Cardiac fibroblast (primary cell): ENCODE results near the gene MPL.

Experiments used
- DNase-seq, 2 donors: peaks; one replicate each; pipeline versions ENCODE4 v3.0.0 to v3.0.0-alpha.2; 2010; ENCODE audit warnings: low read depth in 2 of 2
- H3K4me3 ChIP-seq, 2 donors: replicated peaks in 1 of 2; 1 replicate in 1 of 2; 2 replicates in 1 of 2; pipeline ENCODE4 v1.5.1; 2011; ENCODE audit warnings: low read depth in 2 of 2, low read length in 2 of 2, mild to moderate bottlenecking in 2 of 2, moderate library complexity in 1 of 2
- TF ChIP-seq, protein P1 (sequence below): IDR thresholded peaks from one replicate; pipeline ENCODE4 v1.5.1; 2011; ENCODE audit warnings: low read depth, mild to moderate bottlenecking, low read length, inconsistent platforms

MPL gene

DNA sequence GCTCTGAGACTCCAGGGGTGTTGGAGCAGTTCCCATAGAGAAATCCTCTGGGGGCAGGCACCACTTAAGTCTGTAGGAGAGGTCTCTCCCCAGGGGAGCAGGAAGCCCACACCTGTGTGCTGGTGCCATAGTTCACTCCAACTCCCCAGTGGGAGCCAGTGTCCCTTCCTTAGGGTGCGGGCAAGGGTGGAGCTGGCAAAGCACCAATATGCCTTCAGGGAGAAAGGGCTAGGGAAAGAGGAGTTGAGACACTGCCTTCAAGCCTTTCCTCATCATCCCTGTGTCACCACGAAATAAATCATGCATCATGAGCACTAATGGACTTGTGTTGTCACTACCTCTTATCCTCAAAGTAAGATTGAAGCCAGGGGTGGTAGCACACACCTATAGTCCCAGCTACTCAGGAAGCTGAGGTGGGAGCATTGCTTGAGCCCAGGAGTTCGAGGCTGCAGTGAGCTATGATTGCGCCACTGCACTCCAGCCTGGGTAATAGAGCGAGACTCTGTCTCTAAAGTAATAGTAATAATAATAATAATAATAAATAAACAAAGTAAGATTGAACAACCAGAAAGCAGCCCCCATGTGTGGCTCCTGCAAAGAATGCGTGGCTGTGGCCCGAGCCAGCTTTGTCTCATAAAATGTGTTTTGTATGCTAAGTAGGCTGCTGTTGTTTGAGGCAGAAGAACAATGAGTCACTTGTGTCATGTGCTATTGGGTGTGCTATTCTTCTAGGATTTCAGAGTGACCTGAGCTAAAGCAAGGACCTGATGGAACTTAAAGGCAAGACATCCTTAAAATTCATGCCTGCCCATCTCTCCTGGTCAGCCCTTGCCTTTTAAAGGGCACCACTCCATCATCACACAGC lies 43.5 kb upstream of the MPL start:
- peak; percentile 48 to 74 for DNase-seq
- no peak overlapping the region for H3K4me3 ChIP-seq

DNA sequence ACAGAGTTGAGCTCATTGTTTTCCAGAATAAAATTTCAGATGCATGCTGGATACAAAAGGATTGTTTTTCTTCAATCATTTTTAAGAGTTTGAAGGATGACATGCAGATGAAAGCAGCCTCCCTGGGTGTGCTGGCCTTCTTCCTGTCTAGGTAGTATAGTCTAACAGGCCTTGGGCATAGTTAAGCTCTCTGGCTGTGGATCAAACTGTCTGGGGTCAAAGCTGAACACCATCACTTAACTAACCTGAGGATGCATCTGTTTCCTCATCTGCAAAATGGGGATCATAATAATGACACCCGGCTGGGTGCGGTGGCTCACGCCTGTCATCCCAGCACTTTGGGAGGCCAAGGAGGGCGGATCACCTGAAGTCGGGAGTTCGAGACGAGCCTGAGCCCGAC lies 42.9 kb upstream of the MPL start:
- DNase-seq: no peak
- TF ChIP-seq, protein P1, sequence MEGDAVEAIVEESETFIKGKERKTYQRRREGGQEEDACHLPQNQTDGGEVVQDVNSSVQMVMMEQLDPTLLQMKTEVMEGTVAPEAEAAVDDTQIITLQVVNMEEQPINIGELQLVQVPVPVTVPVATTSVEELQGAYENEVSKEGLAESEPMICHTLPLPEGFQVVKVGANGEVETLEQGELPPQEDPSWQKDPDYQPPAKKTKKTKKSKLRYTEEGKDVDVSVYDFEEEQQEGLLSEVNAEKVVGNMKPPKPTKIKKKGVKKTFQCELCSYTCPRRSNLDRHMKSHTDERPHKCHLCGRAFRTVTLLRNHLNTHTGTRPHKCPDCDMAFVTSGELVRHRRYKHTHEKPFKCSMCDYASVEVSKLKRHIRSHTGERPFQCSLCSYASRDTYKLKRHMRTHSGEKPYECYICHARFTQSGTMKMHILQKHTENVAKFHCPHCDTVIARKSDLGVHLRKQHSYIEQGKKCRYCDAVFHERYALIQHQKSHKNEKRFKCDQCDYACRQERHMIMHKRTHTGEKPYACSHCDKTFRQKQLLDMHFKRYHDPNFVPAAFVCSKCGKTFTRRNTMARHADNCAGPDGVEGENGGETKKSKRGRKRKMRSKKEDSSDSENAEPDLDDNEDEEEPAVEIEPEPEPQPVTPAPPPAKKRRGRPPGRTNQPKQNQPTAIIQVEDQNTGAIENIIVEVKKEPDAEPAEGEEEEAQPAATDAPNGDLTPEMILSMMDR: no peak
- H3K4me3 ChIP-seq: no peak overlapping the region

More for the DNA sequence above, 43.5 kb upstream of the MPL start:
- TF ChIP-seq, protein P1: no peak

DNA sequence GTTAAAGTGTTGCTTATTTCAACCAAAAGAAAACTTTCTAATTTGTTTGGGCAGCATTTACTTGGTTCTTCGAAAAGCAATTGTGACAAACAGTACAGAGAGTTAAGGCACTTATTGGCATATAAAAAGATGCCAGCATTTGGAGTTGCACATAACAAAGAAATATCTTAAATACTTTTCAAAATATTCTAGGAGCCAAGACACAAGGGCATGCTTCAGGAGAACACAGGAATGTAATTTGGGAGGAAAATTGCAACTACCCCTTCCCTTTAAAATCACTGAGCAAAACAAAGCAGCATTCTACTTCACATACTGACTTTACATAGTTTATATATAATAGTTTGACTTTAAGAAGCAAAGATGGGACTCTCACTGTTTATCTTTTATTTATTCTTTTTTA lies 41.4 kb upstream of the MPL start:
- TF ChIP-seq, protein P1: no peak
- no peak overlapping the region for H3K4me3 ChIP-seq
- peak in 1 of 2 donors; percentile 16 for DNase-seq

DNA sequence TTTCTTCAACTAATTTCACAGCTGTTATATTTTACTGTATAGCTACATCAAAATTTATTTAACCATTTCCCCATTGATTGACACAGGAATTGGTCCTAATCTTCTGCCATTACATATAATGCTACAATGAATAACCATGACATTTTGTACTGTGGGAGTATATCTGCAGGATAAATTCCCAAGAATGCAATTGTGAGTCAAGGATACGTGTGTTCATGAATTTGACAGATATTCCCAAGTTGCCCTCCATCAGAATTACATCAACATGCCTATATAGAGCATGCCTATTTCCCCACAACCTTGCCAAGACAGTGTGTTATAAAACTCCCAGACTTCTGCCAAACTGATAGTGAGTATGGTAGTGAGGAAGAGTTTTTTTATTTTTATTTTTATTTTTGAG lies 39.6 kb upstream of the MPL start:
- TF ChIP-seq, protein P1: no peak
- peak in 1 of 2 donors; percentile 9 for DNase-seq
- no peak overlapping the region for H3K4me3 ChIP-seq

DNA sequence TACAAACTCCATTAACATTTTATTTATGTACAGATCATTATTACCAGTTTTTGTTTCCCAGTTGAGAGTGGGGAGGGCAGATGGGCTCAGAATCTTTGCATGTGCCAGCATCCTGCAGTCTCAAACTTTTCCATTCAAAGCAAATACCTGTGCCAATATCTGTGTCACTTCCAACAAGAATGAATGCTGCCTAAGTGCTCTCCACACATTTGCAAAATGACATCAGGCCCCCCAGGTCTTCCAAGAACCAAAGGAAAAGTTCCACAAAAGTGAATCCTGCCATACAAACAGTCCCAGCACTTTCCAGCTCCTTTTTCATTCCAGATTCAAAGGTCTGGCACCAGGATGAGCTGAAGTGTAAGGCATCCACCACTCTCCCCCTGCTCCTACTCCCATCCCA lies 38.5 kb upstream of the MPL start:
- H3K4me3 ChIP-seq: no peak overlapping the region
- DNase-seq: no peak
- TF ChIP-seq, protein P1: no peak

DNA sequence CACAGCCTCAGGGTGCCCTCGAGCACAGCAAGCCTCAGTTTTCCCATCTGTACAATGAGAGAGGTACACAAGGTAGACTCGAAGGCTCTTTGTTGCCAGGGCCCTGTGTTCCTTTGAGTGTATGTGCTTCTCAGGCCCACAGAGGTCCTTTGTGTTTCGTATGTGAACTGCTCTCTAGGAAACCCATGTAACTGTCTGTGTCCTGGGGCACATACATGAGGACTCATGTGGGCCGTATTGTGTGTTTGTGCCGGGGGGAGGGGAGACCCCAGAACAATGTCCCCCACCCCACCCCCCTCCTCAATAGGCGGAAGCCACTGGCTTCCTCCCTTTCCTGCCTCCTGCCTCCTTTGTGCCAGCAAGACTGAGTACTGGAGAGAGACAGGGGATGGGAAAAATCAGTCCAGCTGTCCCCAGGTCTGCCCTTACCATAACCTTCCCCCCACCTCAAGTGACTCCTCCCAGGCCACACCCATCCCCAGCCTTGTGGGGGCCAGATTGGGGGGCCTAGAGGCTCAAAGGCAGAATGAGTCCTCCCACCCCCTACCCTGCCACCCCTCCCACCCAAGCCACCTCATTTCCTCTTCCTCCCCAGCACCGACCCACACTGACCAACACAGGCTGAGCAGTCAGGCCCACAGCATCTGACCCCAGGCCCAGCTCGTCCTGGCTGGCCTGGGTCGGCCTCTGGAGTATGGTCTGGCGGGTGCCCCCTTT lies 37.1 kb upstream of the MPL start, which contains the start of gene TIE1:
Gene TIE1, plus strand, starts transcription at position 605 of the 717 bp plus-strand sequence. Its CDS starts 90 bp downstream, at position 695.
- peak within 1 kb of the TSS in 1 of 2 donors; percentile 33 for H3K4me3 ChIP-seq
- TF ChIP-seq, protein P1: no peak
- peak; percentile 15 to 28 for DNase-seq
